ENCODE measurements around the gene CTIF.

- TF ChIP-seq, protein P1, sequence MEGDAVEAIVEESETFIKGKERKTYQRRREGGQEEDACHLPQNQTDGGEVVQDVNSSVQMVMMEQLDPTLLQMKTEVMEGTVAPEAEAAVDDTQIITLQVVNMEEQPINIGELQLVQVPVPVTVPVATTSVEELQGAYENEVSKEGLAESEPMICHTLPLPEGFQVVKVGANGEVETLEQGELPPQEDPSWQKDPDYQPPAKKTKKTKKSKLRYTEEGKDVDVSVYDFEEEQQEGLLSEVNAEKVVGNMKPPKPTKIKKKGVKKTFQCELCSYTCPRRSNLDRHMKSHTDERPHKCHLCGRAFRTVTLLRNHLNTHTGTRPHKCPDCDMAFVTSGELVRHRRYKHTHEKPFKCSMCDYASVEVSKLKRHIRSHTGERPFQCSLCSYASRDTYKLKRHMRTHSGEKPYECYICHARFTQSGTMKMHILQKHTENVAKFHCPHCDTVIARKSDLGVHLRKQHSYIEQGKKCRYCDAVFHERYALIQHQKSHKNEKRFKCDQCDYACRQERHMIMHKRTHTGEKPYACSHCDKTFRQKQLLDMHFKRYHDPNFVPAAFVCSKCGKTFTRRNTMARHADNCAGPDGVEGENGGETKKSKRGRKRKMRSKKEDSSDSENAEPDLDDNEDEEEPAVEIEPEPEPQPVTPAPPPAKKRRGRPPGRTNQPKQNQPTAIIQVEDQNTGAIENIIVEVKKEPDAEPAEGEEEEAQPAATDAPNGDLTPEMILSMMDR (IDR thresholded peaks at IDR 0.05), result no peak
- no peak for TF ChIP-seq ZFX (IDR thresholded peaks at IDR 0.05; ENCODE audit: borderline replicate concordance)
These were observed 302.8 kb downstream of the CTIF start for GRCh38 chr18:48841381-48842258.

Data from 22Rv1 (cell line).